ENCODE data around the gene MYOZ3.

DNA sequence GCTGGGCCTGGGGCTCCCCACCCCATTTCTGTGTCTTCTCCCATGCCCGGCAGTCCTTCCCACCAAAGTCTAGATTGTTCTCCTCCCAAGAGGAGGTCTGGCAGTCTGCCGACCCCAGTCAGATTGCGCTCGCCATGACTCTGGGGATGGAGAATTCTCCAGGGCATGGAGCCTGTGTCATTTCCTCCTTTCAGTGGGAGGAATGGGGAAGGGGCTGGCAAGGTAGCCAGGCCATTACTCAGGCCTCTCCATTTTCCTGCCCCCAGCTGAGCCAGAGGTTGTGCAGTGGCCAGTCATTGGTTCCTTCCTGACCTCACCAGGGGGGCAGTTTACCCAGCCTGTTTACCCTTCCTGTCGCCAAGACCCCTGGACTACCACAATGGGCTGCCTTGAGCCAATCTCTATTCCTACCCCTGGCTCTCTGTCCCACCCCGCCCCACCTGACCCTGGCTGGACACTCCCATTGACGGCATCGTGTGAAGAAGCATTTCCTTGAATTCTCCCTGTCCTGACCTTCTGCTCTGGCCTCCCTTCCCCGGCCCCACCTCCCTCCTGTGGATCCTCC lies 20.0 kb upstream of the MYOZ3 start:
- TF ChIP-seq CTCF (conservative IDR thresholded peaks at IDR 0.05; ENCODE audit: low read depth, low read length) (no peak), EZH2 (IDR thresholded peaks at IDR 0.05; ENCODE audit: low read length, unreplicated experiment) (no peak), EZH2phosphoT487 (IDR thresholded peaks at IDR 0.05; ENCODE audit: borderline replicate concordance, low read length) (no peak)

Measured in PC-3 (cell line).